Midbrain (tissue), 1 donor: Measurements from ENCODE around the gene C7.
"Not testable (repeated sequence)": the region's sequence is repeated elsewhere in the genome, so short reads cannot be mapped to it uniquely, and the experiment has no call there.

Source experiments
- DNase-seq: peaks from one replicate; lab custom pipeline; 2025; lab: John Stamatoyannopoulos, UW

C7 gene

GRCh38 chr5:40909264-40909663 is at the start of gene C7:
C7 (plus strand) TSS chr5:40909497; CDS start chr5:40909611, 114 bp downstream.
- no peak for DNase-seq

- DNase-seq: no peak
These were observed 48.6 kb upstream of the C7 start for GRCh38 chr5:40860711-40861110.

- DNase-seq: not testable (repeated sequence)
These were observed 44.3 kb upstream of the C7 start for GRCh38 chr5:40865004-40865403.

DNA sequence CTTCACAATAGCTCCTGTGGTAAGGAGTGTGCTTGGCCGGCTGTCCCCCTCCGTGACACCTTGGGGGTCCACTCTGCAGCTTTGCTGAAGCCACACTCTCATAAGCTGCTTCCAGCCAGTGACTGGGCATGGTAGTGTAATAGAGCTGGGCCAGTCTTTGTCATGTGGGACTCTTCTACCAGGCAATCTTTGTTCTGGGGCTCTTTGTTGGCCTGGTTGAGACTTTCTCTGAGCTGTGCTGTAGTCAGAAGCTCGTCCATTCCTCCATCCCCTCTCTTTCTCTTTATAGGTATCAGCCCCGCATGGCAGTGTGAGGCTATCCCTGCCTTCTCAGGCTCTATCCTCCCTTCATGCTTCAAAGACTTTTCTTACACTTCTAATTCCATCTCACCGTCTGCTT is 42.5 kb upstream of the C7 start:
- no peak for DNase-seq

GRCh38 chr5:40869384-40869783 is 39.9 kb upstream of the C7 start:
- DNase-seq: no peak

- no peak for DNase-seq
These were observed 38.1 kb upstream of the C7 start for GRCh38 chr5:40871177-40871576.

- DNase-seq: not testable (repeated sequence)
These were observed 37.0 kb upstream of the C7 start for GRCh38 chr5:40872253-40872652.

DNA sequence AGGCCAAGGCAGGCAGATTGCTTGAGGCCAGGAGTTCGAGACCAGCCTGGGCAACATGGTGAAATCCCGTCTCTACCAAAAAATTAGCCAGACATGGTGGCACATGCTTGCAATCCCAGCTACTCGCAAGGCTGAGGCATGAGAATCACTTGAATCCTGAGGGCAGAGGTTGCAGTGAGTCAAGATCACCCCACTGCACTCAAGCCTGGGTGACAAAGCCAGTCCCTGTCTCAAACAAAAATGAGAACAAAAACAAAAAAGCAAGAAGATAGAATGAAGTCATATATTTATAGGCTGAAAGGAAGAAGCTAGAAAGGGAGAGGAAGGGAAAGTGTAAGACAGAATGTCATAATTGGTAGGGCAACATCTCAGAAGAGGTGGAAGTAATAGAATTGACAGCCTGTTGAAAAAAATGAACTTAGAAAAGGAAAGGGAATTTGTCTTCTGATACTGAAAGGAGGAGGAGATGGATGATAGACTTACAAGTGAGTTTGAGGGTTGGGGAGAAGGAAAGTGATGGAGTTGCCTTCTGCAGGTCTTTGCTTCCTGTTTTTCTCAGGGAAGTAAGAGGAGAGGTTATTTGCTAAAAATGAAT is 35.9 kb upstream of the C7 start:
- DNase-seq: no peak

DNA sequence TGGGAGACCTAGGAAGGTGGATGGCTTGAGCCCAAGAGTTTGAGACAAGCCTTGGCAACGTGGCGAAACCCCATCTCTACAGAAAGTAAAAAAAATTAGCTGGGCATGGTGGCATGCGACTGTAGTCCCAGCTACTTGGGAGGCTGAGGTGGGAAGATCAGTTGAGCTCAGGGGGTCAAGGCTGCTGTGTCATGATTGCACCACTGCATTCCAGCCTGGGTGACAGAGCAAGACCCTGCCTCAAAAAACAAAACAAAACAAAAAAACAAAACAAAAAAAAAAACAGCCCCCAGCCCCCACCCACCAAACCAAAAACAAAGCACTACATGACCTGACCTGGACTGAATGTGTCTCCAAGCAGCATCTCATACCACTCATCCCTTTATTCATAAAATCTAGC is 33.3 kb upstream of the C7 start:
- DNase-seq: no peak

DNA sequence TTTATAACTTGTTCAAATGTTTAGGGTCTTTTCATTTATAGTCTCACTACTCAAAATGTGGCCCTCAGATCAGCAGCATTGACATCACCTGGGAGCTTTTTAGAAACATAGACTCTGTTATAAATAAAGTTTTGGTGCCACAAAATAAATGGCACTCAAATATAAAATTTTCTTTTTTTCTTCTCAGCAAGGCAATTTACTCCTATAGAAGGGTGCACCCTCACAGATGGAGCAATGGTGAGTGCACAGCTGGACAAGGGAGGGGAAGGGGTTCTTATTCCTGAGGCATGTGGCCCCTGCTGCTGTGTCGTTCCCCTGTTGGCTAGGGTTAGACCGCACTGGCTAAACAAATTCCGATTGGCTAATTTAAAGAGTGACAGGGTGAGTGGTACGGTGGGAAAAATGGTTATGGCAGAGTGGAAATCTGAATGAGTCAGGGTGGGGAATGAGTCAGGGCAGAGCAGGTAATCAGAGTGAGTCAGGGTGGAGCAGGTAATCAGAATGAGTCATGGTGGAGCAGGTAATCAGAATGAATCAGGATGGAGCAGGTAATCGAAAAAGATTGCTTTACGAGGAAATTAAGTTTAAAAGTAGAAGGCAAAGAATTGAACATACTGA is 31.8 kb upstream of the C7 start:
- DNase-seq: no peak

DNA sequence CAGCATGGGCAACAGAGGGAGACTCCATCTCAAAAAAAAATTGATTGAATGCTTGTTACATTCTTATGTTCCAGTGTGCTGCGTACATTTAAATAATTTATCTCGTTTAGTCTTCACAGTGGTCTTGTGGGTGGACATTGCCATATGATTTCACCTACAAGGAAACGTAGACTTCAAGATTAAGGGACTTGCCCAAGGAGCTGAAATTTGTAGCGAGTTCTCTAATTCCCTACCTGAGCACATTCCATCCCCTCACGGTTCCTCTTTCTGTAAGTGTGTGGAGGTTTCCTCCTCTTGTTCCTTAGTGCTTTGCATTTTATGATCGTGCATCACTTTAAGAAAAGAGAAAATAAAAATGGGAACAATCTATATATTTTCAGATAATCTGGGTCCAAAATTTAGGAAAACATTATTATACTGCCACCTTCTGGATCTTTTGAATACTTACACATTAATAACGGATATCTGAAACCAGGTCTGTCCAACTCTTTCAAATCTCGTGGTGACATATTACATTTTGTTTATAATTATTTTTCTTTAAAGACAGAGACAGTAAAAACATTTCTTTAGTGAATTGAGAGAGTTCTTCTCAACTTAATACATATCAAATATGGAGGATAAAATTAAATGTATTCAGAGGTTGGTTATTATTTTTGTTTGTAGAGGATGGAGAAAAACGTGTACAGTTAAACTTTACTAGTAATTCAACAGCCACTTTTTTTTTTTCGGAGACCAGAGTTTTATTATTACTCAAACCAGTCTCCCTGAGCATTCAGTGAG is 29.9 kb upstream of the C7 start:
- peak; percentile 47 for DNase-seq

- no peak for DNase-seq
These were observed 27.0 kb upstream of the C7 start for GRCh38 chr5:40882291-40882690.

- not testable (repeated sequence) for DNase-seq
These were observed 26.2 kb upstream of the C7 start for GRCh38 chr5:40883051-40883450.

DNA sequence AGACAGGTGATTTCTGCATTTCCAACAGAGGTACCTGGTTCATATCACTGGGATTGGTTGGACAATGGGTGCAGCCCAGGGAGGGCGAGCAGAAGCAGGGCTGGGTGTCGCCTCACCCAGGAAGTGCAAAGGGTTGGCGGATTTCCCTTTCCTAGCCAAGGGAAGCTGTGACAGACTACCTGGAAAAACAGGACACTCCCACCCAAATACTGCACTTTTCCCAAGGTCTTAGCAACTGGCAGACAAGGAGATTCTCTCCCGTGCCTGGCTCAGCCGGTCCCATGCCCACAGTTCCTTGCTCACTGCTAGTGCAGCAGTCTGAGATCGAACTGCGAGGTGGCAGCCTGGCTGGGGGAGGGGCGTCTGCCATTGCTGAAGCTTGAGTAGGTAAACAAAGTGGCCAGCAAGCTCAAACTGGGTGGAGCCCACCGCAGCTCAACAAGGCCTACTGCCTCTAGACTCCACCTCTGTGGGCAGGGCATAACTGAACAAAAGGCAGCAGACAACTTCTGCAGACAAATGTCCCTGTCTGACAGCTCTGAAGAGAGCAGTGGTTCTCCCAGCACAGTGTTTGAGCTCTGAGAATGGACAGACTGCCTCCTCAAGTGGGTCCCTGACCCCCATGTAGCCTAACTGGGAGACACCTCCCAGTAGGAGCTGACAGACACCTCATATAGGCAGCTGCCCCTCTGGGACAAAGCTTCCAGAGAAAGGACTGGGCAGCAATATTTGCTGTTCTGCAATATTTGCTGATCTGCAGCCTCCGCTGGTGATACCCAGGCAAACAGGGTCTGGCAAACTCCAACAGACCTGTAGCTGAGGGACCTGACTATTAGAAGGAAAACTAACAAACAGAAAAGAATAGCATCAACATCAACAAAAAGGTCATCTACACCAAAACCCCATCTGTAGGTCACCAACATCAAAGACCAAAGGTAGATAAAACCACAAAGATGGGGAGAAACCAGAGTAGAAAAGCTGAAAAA is 13.6 kb upstream of the C7 start:
- not testable (repeated sequence) for DNase-seq

DNA sequence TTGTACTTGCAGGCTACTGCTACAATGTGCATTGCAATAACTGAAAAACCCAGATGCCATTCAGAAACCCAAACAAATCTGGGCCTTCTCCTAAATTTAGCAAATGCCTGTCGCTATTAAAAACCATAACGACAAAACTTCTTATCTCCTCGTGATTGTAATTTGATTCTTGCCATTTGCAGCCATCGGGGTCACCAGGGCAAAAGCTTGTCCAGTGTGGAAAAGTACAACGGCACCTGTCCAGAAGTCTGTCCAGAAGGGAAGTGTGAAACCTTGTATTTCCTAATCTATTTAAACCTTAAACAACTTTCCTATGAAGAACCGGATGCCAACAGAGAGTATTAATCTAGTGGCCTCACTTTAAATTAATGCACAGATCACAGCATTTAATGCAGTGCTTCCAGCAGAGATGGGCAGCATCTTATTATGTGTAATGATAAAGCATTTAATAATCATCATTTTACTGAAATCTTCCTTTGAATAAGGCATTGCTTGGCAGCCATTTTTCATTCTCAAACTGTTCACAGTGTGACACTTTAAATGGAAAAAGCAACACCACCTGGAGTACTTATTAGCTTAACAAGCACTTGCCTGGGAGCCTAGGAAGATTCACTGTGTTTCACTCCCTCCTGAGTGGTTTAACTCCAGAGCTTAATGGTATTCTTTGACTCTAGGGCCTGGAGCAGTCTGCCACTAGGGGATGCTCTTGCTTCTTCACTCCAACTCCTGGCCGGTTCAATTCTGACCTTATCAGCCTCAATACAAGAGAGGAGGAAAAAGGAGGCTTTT is 4.9 kb upstream of the C7 start:
- DNase-seq: peak; percentile 55

GRCh38 chr5:40904994-40905306 is 4.3 kb upstream of the C7 start:
- DNase-seq: no peak

- no peak for DNase-seq
These were observed 2.9 kb upstream of the C7 start for GRCh38 chr5:40906351-40906751.

DNA sequence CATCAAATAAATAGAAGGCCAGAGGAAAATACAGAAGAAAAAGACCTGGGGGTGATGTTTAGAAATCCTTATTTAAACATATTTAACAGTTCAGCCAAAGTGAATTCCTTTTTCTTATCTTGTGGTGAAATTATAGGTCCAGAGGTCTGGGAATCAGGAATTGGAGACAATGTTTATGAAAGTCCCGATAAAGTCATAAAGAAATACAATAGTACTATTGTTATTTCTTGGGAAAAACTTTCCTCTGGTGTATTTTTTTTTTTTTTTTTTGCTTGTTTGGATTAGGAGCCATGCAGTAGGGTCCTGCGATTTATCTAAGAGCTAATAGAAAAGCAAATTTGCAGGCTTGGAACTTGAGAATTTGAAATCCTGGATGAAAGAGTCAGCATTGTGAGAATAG is 426 bp downstream of the C7 start:
- DNase-seq: no peak

GRCh38 chr5:40911266-40911665 is 2.0 kb downstream of the C7 start:
- no peak for DNase-seq

DNA sequence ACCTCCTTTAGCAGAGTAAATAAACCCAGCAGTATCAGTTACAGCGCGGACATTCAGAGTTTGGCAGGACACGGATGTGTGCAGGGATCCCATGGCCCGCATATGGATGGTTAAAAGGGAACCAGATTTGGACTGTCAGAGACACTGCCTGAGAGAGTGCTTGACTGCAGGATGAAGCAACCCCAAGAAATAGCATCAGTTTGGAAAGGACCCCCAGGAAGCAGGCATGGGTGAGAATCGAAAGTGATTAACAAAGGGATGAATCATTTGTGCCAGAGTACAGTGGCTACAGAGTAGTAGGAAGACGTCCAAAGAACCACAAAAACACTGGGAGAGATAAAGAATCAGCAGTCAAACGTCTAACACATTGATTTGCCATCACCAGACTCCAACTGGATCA is 5.5 kb downstream of the C7 start:
- DNase-seq: no peak

DNA sequence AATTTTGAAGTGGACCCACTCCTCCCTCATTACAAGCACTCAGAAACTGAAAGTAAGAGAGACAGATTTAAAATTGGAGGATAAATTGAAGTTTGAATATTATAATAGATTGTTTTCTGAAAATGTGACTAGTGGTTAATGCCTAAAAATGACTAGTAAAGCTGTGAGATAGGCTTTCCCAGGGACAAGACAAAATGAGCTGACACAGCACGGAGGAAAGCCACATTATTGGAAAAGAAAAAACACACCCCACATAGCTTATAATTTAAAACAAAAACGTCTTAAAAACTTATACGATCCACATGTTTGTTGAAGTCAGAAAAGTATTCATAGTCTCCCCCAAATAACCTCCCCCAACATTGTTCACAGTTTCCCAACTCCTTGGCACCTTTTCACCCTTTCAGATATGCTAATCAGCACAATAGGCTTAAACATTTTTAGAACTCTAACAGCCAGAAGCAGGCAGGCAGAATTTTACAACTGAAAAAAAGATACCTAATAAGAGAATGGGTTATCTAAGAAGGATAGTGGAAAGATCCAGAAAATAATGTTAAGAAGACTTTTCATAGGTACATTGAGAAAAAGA is 6.1 kb downstream of the C7 start:
- no peak for DNase-seq
